HEK293T (cell line): ENCODE results near the gene DDN.
A peak's percentile ranks its signal among the peaks of the same experiment; 100 is the strongest.

Source experiments
- CTCF ChIA-PET: fragments of 350-600 bp; formaldehyde crosslinking; extraction: SDS; loops from one replicate; lab custom pipeline; 2021; ENCODE audit warnings: antibody characterized with exemption, inconsistent platforms; lab: Yijun Ruan, JAX
- POLR2A ChIA-PET: fragments of 350-600 bp; formaldehyde crosslinking; extraction: SDS; loops from one replicate; lab custom pipeline; 2020; ENCODE audit warnings: antibody characterized with exemption, inconsistent platforms; lab: Yijun Ruan, JAX
- DNase-seq: peaks from one replicate; pipeline ENCODE4 v3.0.0; 2012; ENCODE audit warnings: mixed read lengths; ENCODE audit errors: extremely low spot score
- ARNT ChIP-seq: fragments of 450-650 bp; IDR thresholded peaks from 2 replicates; pipeline ENCODE4 v1.6.1; 2017; ENCODE audit warnings: mild to moderate bottlenecking
- BHLHE40 ChIP-seq: fragments of 450-650 bp; IDR thresholded peaks from 2 replicates; pipeline ENCODE4 v1.6.1; 2016; ENCODE audit warnings: mild to moderate bottlenecking, moderate library complexity, borderline replicate concordance
- CTBP1 ChIP-seq: fragments of 450-650 bp; IDR thresholded peaks from 2 replicates; pipeline ENCODE4 v1.6.1; 2016; ENCODE audit warnings: borderline replicate concordance
- ELF4 ChIP-seq: fragments of 450-650 bp; IDR thresholded peaks from 2 replicates; pipeline ENCODE4 v1.6.1; 2017; ENCODE audit warnings: antibody characterized with exemption
- FOXA1 ChIP-seq: fragments of 450-650 bp; IDR thresholded peaks from 2 replicates; pipeline ENCODE4 v1.6.1; 2016; ENCODE audit warnings: mild to moderate bottlenecking
- FOXK2 ChIP-seq: fragments of 450-650 bp; IDR thresholded peaks from 2 replicates; pipeline ENCODE4 v1.6.1; 2016; ENCODE audit warnings: mild to moderate bottlenecking
- FOXM1 ChIP-seq: fragments of 450-650 bp; IDR thresholded peaks from 2 replicates; pipeline ENCODE4 v1.6.1; 2017; ENCODE audit warnings: mild to moderate bottlenecking, borderline replicate concordance
- HDGF ChIP-seq: fragments of 450-650 bp; IDR thresholded peaks from 2 replicates; pipeline ENCODE4 v1.6.1; 2017; ENCODE audit warnings: antibody characterized with exemption, borderline replicate concordance
- L3MBTL2 ChIP-seq: fragments of 450-650 bp; conservative IDR thresholded peaks from 2 replicates; pipeline ENCODE4 v1.6.1; 2016; ENCODE audit warnings: mild to moderate bottlenecking
- LEF1 ChIP-seq: fragments of 450-650 bp; IDR thresholded peaks from 2 replicates; pipeline ENCODE4 v1.6.1; 2017; ENCODE audit warnings: mild to moderate bottlenecking, borderline replicate concordance
- NFRKB ChIP-seq: fragments of 450-650 bp; IDR thresholded peaks from 2 replicates; pipeline ENCODE4 v1.6.1; 2016; ENCODE audit warnings: mild to moderate bottlenecking, moderate library complexity
- SP1 ChIP-seq: fragments of 450-650 bp; IDR thresholded peaks from 2 replicates; pipeline ENCODE4 v1.6.1; 2017
- SUZ12 ChIP-seq: fragments of 450-650 bp; IDR thresholded peaks from 2 replicates; pipeline ENCODE4 v1.6.1; 2016; ENCODE audit warnings: mild to moderate bottlenecking
- TARDBP ChIP-seq: fragments of 450-650 bp; IDR thresholded peaks from 2 replicates; pipeline ENCODE4 v1.6.1; 2016
- ZNF384 ChIP-seq: fragments of 450-650 bp; IDR thresholded peaks from 2 replicates; pipeline ENCODE4 v1.6.1; 2016
- TF ChIP-seq, protein P1 (sequence below): fragments of 450-650 bp; IDR thresholded peaks from 2 replicates; pipeline ENCODE4 v1.6.1; 2016

DDN gene

DNA sequence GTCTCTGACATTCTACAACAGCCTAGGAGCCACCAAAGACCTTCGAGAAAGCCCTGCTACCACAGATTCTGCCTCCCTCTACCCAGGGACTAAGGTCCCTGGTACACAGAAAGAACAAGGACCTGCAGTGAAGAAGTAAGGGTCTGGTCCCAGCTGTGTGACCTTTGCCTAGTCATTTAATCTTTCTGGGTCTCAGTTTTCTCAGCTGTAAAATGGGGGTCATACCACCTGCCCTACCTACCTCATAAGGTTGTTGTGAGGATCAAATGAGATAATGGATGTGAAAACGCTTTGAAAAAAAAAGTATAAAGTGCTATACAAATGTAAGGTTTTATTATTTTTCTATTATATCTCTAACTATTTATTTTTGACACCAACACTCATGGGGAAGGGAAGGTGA is 24.6 kb upstream of the DDN start:
- ChIA-PET CTCF (no interaction called here), POLR2A (no interaction called here)
- TF ChIP-seq CTBP1 (no peak), NFRKB (no peak), TARDBP (no peak), L3MBTL2 (no peak), ZNF384 (no peak), SUZ12 (no peak), FOXA1 (no peak), FOXK2 (no peak), ELF4 (no peak), ARNT (no peak), HDGF (no peak), FOXM1 (no peak), SP1 (no peak), BHLHE40 (no peak), LEF1 (no peak)
- TF ChIP-seq, protein P1, sequence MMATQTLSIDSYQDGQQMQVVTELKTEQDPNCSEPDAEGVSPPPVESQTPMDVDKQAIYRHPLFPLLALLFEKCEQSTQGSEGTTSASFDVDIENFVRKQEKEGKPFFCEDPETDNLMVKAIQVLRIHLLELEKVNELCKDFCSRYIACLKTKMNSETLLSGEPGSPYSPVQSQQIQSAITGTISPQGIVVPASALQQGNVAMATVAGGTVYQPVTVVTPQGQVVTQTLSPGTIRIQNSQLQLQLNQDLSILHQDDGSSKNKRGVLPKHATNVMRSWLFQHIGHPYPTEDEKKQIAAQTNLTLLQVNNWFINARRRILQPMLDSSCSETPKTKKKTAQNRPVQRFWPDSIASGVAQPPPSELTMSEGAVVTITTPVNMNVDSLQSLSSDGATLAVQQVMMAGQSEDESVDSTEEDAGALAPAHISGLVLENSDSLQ: no peak
- DNase-seq: no peak

DNA sequence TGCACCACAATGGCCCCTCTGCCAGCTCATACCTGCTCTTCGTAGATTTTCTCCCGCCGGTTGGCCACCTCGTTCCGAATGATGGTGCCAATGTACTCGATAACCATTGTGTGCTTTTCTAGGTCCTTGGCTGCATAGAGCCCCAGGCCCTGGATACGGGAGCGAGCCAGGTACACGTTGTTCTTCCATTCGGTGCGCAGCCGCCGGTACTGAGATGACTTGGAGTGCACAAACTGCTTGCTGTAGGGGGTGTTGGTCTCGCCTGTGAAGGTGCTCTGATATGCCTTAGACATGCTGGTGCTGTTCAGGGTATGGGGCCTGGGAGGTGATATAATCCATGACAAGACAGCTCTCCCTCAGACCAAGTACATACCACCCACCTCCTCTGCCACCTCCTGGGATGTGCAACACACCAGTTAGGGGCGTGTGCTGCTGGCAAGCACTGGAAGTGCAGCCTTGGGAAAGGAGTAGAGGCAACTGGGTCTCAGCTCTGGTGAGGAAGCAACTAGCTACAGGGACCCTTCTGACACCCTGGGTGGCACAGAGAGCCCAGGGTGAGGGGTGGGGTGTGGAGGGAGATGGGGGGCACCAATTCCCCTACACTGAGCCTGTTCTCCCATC is 23.5 kb upstream of the DDN start:
- no peak for TF ChIP-seq SUZ12
- no peak for TF ChIP-seq SP1
- no peak for TF ChIP-seq FOXA1
- TF ChIP-seq TARDBP: no peak
- TF ChIP-seq ZNF384: no peak
- TF ChIP-seq HDGF: no peak
- no peak for TF ChIP-seq LEF1
- no peak for TF ChIP-seq FOXK2
- no peak for TF ChIP-seq NFRKB
- no peak for TF ChIP-seq L3MBTL2
- no peak for TF ChIP-seq ELF4
- no peak for TF ChIP-seq CTBP1
- TF ChIP-seq, protein P1: no peak
- ChIA-PET CTCF (no interaction called here), POLR2A (interaction anchor here (0.6 to 1.0 kb wide), 2 partner anchors 11 to 36 kb away, joined by 3 read pairs; no protein-coding TSS in a partner anchor)
- DNase-seq: no peak

DNA sequence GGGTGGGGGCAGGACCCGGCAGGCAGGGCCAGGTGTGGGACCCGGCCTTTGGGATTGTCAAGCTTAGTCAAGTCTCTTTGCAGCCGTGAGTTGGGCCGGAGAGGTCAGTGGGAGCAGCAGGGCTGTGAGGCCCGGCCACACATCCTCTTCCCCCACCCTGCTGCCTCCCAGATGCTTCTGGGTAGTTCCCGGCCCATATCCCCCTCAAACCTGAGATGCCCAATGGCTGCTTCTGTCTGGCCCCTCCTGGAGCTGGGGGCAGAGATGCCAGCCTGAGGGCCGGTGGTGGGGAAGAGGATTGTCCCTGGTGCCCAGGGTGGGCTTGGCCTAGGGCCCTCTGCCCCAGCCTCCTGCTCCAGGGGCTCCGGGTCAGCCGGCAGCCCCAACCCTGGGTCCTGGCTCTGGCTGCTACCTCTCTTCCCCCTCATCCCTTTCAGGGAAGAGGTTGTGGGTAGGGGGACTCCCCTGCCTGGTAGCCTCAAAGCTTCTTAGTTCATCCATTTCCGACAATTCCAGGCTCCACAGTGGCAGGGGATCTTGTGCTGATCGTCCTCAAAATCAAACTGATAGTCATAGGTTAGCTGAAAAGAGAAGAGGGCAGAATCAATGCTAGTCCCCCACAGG is 22.2 kb upstream of the DDN start:
- POLR2A ChIA-PET: no interaction called here

DNA sequence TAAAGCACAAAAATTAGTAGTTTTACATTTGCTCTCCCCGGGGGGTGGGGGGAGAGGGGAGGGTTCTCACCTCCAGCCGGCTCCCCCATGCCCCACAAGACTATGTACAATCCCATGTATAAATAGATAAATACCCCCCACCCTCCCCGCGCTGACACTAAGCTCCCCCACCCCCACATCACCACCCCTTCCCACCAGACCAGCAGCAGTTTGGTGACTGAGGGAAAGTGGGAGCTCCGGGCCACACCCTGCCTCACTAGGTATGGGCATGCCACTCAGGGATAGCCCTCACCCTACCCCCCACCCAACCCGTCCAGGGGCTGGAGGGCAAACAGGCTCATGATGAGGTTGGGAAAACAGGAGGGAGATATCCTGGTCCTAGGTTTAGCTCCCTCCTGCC is 21.3 kb upstream of the DDN start:
- TF ChIP-seq HDGF (no peak), BHLHE40 (no peak), SP1 (no peak), LEF1 (no peak), ZNF384 (no peak), ELF4 (no peak), L3MBTL2 (no peak), FOXA1 (no peak), NFRKB (no peak), CTBP1 (no peak), FOXM1 (no peak), SUZ12 (no peak), ARNT (no peak), TARDBP (no peak)
- TF ChIP-seq, protein P1: no peak
- no peak for DNase-seq
- POLR2A ChIA-PET: interaction anchor here (0.8 kb wide), 1 partner anchor 18 kb away, joined by 3 read pairs; no protein-coding TSS in a partner anchor
- CTCF ChIA-PET: interaction anchor here (1.0 to 1.7 kb wide), 4 partner anchors 9 to 26 kb away, joined by 3 to 8 read pairs (median 5); no protein-coding TSS in a partner anchor

More for the DNA sequence above, 22.2 kb upstream of the DDN start:
- TF ChIP-seq ELF4 (no peak), L3MBTL2 (no peak), SUZ12 (no peak), ZNF384 (no peak), NFRKB (no peak), FOXA1 (no peak), FOXM1 (no peak), FOXK2 (no peak), HDGF (no peak), SP1 (no peak), CTBP1 (no peak), ARNT (no peak)
- TF ChIP-seq, protein P1: no peak
- DNase-seq: no peak
- CTCF ChIA-PET: interaction anchor here (1.0 kb wide), 1 partner anchor 15 kb away, joined by 5 read pairs; no protein-coding TSS in a partner anchor

DNA sequence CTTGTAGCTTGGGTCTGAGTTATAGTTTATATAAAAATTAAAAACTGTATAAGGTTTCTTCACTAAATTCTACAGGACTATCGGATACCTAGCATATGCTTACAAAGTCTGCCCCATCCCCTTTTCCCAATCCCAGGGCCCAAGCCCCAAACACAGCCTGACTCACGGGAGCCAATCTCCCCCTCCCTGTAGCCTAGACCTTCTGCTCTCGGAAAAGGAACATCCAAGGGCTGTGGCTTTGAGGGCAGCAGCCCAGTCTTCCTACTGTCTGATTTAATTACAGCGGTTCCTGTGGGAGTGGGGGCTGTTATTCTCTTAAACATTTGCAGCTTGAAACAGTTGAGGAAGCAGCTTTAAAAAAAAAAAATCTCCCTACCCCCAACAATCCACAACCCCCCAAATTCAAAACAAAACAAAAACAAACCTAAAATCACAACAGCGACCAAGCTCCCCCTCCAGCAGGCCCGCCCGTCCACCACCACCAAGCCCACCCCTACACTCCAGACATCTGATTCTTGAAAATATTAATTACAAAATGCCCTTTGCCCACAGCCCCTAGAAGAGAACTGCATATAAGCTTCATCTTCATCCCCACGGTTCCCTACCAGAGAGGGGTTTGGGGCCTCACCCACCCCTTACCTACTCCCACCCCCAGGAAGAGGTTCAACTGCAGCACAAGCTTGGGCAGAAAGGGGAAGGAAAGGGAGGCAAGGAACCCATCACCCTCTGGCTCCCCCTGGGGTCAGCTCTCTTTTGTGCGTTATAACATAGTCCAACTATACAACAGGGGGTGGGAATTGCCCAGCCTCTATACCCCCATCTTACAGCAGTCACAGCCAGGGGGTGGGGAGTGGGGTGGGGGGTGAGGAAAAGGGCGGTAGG is 20.5 kb upstream of the DDN start:
- CTCF ChIA-PET: interaction anchor here (1.0 to 1.7 kb wide), 5 partner anchors 10 to 73 kb away, joined by 3 to 8 read pairs (median 5); no protein-coding TSS in a partner anchor
- TF ChIP-seq FOXM1 (no peak), ZNF384 (no peak), HDGF (no peak), TARDBP (no peak), ELF4 (no peak), L3MBTL2 (no peak), ARNT (no peak), SUZ12 (no peak), CTBP1 (no peak), FOXA1 (no peak), NFRKB (no peak), FOXK2 (no peak), BHLHE40 (no peak), SP1 (no peak), LEF1 (no peak)
- TF ChIP-seq, protein P1: no peak
- peak; percentile 67 for DNase-seq
- POLR2A ChIA-PET: interaction anchor here (0.6 to 0.9 kb wide), 4 partner anchors 19 to 303 kb away, joined by 3 read pairs; partner anchors contain the start of genes ARF3, TROAP and TUBA1B
